GM21529 (cell line): ENCODE measurements around the gene SEC14L5.
"Not testable (repeated sequence)": the region's sequence is repeated elsewhere in the genome, so short reads cannot be mapped to it uniquely, and the experiment has no call there.

Source experiments
- ATAC-seq: cut with Tn5 transposase; IDR thresholded peaks from one replicate; pipeline ENCODE4 v1.9.1; 2021; ENCODE audit not compliant: unreplicated experiment

The SEC14L5 gene

GRCh38 chr16:4948903-4949766, 9.0 kb upstream of the SEC14L5 start:
- ATAC-seq, result no peak

- ATAC-seq, result no peak
Observed at GRCh38 chr16:4949986-4950385, 8.1 kb upstream of the SEC14L5 start.

GRCh38 chr16:4951583-4951982, 6.5 kb upstream of the SEC14L5 start:
- ATAC-seq, result not testable (repeated sequence)

- ATAC-seq, result no peak
Observed at GRCh38 chr16:4954714-4955113, 3.4 kb upstream of the SEC14L5 start.

GRCh38 chr16:4957420-4957719, 760 bp upstream of the SEC14L5 start:
- ATAC-seq, result no peak

- ATAC-seq, result no peak
Observed at GRCh38 chr16:4958510-4959438, 644 bp downstream of the SEC14L5 start.

GRCh38 chr16:4960579-4960978, 2.4 kb downstream of the SEC14L5 start:
- ATAC-seq, result no peak

- ATAC-seq, result no peak
Observed at GRCh38 chr16:4962716-4963115, 4.6 kb downstream of the SEC14L5 start.

GRCh38 chr16:4963527-4963926, 5.4 kb downstream of the SEC14L5 start:
- ATAC-seq, result not testable (repeated sequence)

GRCh38 chr16:4966736-4967453, 8.8 kb downstream of the SEC14L5 start:
- no peak for ATAC-seq

- not testable (repeated sequence) for ATAC-seq
Observed at GRCh38 chr16:4968278-4968677, 10.1 kb downstream of the SEC14L5 start.

GRCh38 chr16:4968879-4969483, 10.9 kb downstream of the SEC14L5 start:
- ATAC-seq, result no peak

- no peak for ATAC-seq
Observed at GRCh38 chr16:4970010-4970409, 11.9 kb downstream of the SEC14L5 start.

GRCh38 chr16:4972938-4973587, 14.9 kb downstream of the SEC14L5 start:
- ATAC-seq, result no peak

- peak; percentile 93 for ATAC-seq
Observed at GRCh38 chr16:4976079-4976478, 17.9 kb downstream of the SEC14L5 start.

- no peak for ATAC-seq
Observed at GRCh38 chr16:4976611-4977145, 18.5 kb downstream of the SEC14L5 start.

- no peak for ATAC-seq
Observed at GRCh38 chr16:4979164-4979563, 21.0 kb downstream of the SEC14L5 start.

- no peak for ATAC-seq
Observed at GRCh38 chr16:4979736-4980660, 21.9 kb downstream of the SEC14L5 start.

GRCh38 chr16:4980691-4981090, 22.6 kb downstream of the SEC14L5 start:
- no peak for ATAC-seq
